GM04503 (cell line): ENCODE data around the gene PHLDB3.
A peak's percentile ranks its signal among the peaks of the same experiment; 100 is the strongest.
"Not testable (repeated sequence)": the region's sequence is repeated elsewhere in the genome, so short reads cannot be mapped to it uniquely, and the experiment has no call there.

Experiments
- DNase-seq: peaks from one replicate; pipeline ENCODE4 v3.0.0-alpha.2; 2012; ENCODE audit warnings: low read depth

The PHLDB3 gene

GRCh38 chr19:43526884-43527859, 22.6 kb upstream of the PHLDB3 start, which contains the start of gene ETHE1:
TSS of gene ETHE1 (minus strand) at chr19:43527201. CDS start at chr19:43527177, 24 bp downstream.
- no peak for DNase-seq

- no peak for DNase-seq
These were observed 21.6 kb upstream of the PHLDB3 start for GRCh38 chr19:43525836-43526771.

- DNase-seq, result no peak
These were observed 20.6 kb upstream of the PHLDB3 start for GRCh38 chr19:43524922-43525835.

GRCh38 chr19:43523696-43524095, 19.1 kb upstream of the PHLDB3 start:
- DNase-seq, result not testable (repeated sequence)

- DNase-seq, result no peak
These were observed 18.4 kb upstream of the PHLDB3 start for GRCh38 chr19:43522929-43523328.

GRCh38 chr19:43519436-43520088, 15.0 kb upstream of the PHLDB3 start:
- DNase-seq, result peak; percentile 78

- no peak for DNase-seq
These were observed 13.5 kb upstream of the PHLDB3 start for GRCh38 chr19:43518051-43518450.

GRCh38 chr19:43512399-43512798, 7.9 kb upstream of the PHLDB3 start:
- not testable (repeated sequence) for DNase-seq

- DNase-seq, result no peak
These were observed 6.8 kb upstream of the PHLDB3 start for GRCh38 chr19:43511324-43511723.

- no peak for DNase-seq
These were observed 6.2 kb upstream of the PHLDB3 start for GRCh38 chr19:43510713-43511112.

GRCh38 chr19:43507880-43508279, 3.3 kb upstream of the PHLDB3 start:
- no peak for DNase-seq

GRCh38 chr19:43506629-43507028, 2.1 kb upstream of the PHLDB3 start:
- no peak for DNase-seq

GRCh38 chr19:43505941-43506340, 1.4 kb upstream of the PHLDB3 start:
- DNase-seq, result no peak

GRCh38 chr19:43505186-43505456, 575 bp upstream of the PHLDB3 start:
- no peak for DNase-seq

- peak; percentile 37 for DNase-seq
These were observed 783 bp downstream of the PHLDB3 start for GRCh38 chr19:43503501-43504425.

GRCh38 chr19:43502419-43502976, 2.0 kb downstream of the PHLDB3 start:
- no peak for DNase-seq

- no peak for DNase-seq
These were observed 2.7 kb downstream of the PHLDB3 start for GRCh38 chr19:43501661-43502418.

GRCh38 chr19:43499042-43499441, 5.5 kb downstream of the PHLDB3 start:
- DNase-seq, result no peak
